GM19099 (cell line): Measurements from ENCODE around the gene SMYD2.

Source experiments
- POLR2A ChIP-seq: IDR thresholded peaks from 3 replicates; pipeline ENCODE4 v1.6.1; 2011; ENCODE audit warnings: low read depth; ENCODE audit not compliant: insufficient read length; ENCODE audit errors: extremely low read depth

Gene SMYD2

GRCh38 chr1:214282630-214283242 is 1.8 kb downstream of the SMYD2 start:
- TF ChIP-seq POLR2A = no peak

GRCh38 chr1:214285610-214286440 is 4.9 kb downstream of the SMYD2 start:
- no peak for TF ChIP-seq POLR2A

DNA sequence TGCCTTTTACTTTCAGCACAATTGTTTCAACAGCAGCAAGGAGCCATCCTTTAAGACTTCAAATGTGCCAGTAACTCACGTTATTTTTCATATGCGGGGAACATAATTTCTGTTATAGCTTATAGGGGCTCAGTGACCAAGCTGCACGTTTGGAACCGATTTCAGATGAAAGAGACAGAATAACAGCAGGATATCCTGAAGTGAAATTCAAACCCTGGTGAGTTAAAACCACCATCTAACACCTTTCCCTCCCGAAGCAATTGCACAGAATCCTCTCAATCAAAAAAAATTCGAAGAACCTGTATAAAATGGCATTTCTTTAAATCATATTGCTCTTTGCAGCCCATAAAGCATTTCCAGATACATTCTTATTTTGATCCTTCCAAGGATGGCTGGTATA is 6.9 kb downstream of the SMYD2 start:
- no peak for TF ChIP-seq POLR2A

- TF ChIP-seq POLR2A = no peak
Observed at GRCh38 chr1:214289574-214290272, 8.8 kb downstream of the SMYD2 start.

- TF ChIP-seq POLR2A = no peak
Observed at GRCh38 chr1:214290424-214291037, 9.6 kb downstream of the SMYD2 start.

DNA sequence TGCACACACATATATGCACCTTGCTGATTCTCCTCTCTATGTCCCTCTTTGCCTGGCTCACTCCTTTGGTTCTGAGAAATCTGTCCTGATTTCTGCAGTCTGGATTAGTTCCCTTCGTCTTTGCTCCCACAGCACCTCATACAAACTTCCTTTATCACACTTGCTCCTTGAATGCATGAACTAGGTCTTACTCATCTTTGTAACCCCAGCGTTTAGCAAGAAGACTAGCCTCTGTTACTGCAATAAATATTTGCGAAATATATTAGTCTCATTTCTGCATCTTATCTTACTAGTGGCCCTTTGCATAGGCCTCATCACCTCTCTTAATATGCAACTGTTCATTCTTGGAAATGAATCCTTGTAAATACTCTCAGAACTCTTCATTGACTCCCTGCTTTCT is 11.4 kb downstream of the SMYD2 start:
- TF ChIP-seq POLR2A = no peak

GRCh38 chr1:214295934-214296333 is 15.0 kb downstream of the SMYD2 start:
- no peak for TF ChIP-seq POLR2A

GRCh38 chr1:214296860-214297745 is 16.1 kb downstream of the SMYD2 start:
- no peak for TF ChIP-seq POLR2A

- TF ChIP-seq POLR2A = no peak
Observed at GRCh38 chr1:214300149-214300780, 19.3 kb downstream of the SMYD2 start.

DNA sequence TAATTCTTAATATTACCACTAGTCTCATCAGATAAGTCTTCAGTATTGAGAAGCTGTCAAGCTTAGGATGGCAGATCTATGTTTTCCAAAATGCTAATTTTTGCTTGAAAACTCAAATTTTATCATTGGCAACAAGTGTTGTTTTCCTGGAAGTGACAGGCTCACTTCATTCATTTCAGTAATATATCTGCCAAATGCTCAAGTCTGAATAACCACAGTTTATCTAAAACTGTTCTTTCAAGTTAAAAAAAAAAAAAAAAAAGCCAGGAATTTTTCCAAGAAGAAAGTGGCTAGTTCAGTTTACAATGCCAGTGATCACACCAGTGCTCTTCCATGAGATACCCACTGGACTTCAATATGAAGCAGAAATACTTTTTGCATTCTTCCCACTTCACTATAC is 20.6 kb downstream of the SMYD2 start:
- no peak for TF ChIP-seq POLR2A

GRCh38 chr1:214303141-214303930 is 22.4 kb downstream of the SMYD2 start:
- TF ChIP-seq POLR2A = no peak

GRCh38 chr1:214305164-214305751 is 24.3 kb downstream of the SMYD2 start:
- no peak for TF ChIP-seq POLR2A

- no peak for TF ChIP-seq POLR2A
Observed at GRCh38 chr1:214306269-214306668, 25.3 kb downstream of the SMYD2 start.
